Adrenal gland (tissue), 5 donors: ENCODE data around the gene SIAE.

ENCODE experiments used
- POLR2A ChIP-seq, 2 donors: fragments of 450-650 bp; IDR thresholded peaks; one replicate each; pipeline ENCODE4 v1.6.1; 2017; ENCODE audit warnings: antibody characterized with exemption in 2 of 2, mild to moderate bottlenecking in 2 of 2, moderate library complexity in 1 of 2
- TF ChIP-seq, protein P1 (sequence below), 6 experiments: fragments of 450-650 bp in 4 of 6; fragments of 200-600 bp in 2 of 6; sonication (generic) in 1 of 6; IDR thresholded peaks; 1 replicate in 5 of 6; 2 replicates in 1 of 6; pipeline versions ENCODE4 v1.5.1 to v1.8.0; 2016 to 2021; ENCODE audit warnings: antibody characterized with exemption in 6 of 6, mild to moderate bottlenecking in 2 of 6, moderate library complexity in 1 of 6
- donor health status: DM: no; HTN: no; CAD: no.

DNA sequence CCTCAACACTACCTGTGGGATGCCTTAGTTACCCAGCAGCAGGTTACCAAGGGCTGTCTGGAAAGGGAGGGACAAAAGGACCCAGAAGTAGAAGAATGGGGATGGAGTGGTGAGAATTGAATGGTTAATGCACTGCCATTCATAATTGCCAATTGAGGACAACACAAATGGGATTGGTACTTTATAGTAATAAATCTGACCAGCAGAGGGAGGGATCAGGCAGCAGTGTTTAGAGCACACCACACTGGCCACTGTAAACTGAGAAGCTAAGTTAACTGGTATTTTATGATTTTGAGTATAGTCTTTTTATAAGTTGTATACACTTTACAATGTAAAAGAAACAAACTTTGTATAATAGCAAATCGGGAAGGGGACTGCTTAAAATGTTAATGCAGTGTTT lies 40.2 kb downstream of the SIAE start:
- TF ChIP-seq, protein P1, sequence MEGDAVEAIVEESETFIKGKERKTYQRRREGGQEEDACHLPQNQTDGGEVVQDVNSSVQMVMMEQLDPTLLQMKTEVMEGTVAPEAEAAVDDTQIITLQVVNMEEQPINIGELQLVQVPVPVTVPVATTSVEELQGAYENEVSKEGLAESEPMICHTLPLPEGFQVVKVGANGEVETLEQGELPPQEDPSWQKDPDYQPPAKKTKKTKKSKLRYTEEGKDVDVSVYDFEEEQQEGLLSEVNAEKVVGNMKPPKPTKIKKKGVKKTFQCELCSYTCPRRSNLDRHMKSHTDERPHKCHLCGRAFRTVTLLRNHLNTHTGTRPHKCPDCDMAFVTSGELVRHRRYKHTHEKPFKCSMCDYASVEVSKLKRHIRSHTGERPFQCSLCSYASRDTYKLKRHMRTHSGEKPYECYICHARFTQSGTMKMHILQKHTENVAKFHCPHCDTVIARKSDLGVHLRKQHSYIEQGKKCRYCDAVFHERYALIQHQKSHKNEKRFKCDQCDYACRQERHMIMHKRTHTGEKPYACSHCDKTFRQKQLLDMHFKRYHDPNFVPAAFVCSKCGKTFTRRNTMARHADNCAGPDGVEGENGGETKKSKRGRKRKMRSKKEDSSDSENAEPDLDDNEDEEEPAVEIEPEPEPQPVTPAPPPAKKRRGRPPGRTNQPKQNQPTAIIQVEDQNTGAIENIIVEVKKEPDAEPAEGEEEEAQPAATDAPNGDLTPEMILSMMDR (IDR thresholded peaks at IDR 0.05): peak in 1 of 6 experiments; percentile 20
- no peak for TF ChIP-seq POLR2A (IDR thresholded peaks at IDR 0.05)
